Cardiac septum (tissue), 1 donor: Measurements from ENCODE around the gene CLDND2. TPM values are rescaled to one million over a fixed set of nuclear protein-coding genes. Genes with fewer than 3 reads are reported as not detected.

Experiments
- DNase-seq: peaks from one replicate; pipeline ENCODE4 v3.0.0-alpha.2; 2020; ENCODE audit warnings: low spot score
- intact Hi-C: fragments of 100-400 bp; cut with DNase I; formaldehyde crosslinking; loops from one replicate; pipeline ENCODE4 v1.14.0; 2022
- total RNA-seq: library from RNA; stranded (reverse); fragmentation: NEBNext Ultra II Directional; extraction: Animal tissue kit (Norgen Biotek cat#: 25700); gene quantifications from one replicate; pipeline ENCODE4 v1.2.1, GENCODE V29; 2021
- donor health status: DM: no; HTN: no; CAD: no.

CLDND2 gene
- total RNA-seq, 1 donor from 2014 or later, result 1.0 TPM

DNA sequence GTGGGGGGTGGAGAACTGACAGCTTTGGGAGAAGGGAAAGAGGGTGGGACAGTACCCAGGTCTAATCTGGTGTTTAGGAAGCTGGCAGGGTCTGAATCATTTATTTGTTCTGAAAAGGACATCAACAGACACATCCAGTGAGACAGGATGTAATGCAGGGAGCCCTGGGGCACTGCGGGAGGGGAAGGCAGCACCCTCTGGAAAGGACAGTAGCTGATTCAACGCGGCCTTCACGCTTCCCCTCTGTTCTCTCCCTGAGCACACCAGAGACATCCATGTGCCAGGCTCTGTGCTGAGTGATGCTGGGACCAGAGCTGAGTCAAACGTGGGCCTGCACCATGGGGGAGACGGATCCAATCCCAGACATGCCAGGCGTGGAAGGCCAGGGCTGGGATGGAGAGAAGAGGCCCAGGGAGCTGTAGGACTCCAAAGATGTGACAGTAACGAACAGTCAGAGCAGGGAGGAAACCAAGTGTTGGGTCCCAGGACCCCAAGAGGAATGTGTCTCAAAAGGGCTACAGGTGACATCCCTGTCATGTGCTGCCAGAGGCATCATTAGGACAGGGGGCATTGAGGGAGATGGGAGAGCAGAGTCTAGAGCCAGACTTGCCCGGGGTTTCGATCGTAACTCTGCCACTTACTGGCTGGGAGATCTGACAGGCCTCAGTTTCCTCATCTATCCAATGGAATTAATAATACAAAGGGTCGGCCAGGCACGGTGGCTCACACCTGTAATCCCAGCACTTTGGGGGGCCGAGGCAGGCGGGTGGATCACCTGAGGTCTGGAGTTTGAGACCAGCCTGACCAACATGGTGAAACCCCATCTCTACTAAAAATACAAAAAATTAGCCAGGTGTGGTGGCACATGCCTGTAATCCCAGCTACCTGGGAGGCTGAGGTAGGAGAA lies 4.3 kb downstream of the CLDND2 start:
- DNase-seq, result peak; percentile 57
- intact Hi-C loops, result no loop called here

DNA sequence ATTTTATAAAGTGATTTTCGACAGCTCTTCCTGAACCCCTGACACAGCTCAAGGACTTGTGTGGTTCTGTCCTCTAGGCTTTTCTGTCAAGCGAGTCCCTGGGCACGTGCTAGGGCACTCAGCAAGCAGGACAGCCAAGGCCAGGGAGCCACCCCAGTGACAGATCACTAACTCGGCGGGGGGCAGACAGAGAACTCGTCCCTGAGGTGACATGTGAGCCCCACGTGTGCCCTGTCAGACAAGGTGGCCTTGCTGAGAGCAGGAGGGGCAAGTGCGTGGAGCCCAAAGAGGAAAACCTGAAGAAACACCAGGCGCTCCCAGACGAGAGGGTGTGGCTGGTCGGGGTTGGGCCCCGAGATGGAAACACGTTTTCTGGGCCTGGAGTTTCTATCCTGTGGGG lies 7.6 kb downstream of the CLDND2 start:
- DNase-seq, result no peak
- intact Hi-C loops, result no loop called here

DNA sequence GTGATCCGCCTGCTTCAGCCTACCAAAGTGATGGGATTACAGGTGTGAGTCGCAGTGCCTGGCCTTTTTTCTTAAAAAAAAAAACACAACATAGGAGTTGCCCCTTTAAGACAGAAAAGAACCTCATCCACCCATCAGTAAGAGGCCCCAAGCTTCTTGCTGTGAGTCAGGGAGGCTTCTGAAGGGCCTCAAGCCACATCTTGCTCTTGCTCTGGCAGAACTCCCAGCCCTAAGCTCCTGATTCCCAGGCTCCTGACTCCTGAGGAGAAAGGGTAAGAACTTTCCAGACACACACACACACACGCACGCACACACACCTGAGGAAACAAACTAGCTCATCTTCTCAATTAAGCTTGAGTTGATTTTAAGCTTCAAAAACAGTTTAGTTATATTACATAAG lies 9.5 kb downstream of the CLDND2 start:
- DNase-seq, result no peak
- intact Hi-C loops, result no loop called here

- DNase-seq, result no peak
- intact Hi-C loops, result no loop called here
These were observed 10.9 kb downstream of the CLDND2 start for GRCh38 chr19:51357952-51358351.

GRCh38 chr19:51356159-51356801 lies 12.5 kb downstream of the CLDND2 start:
- intact Hi-C loops, result no loop called here

GRCh38 chr19:51354742-51355148 lies 14.1 kb downstream of the CLDND2 start:
- DNase-seq, result no peak
- intact Hi-C loops, result no loop called here

More at GRCh38 chr19:51356159-51356801, 12.5 kb downstream of the CLDND2 start:
- DNase-seq, result no peak

- no peak for DNase-seq
- intact Hi-C loops, result no loop called here
These were observed 14.6 kb downstream of the CLDND2 start for GRCh38 chr19:51354103-51354741.

DNA sequence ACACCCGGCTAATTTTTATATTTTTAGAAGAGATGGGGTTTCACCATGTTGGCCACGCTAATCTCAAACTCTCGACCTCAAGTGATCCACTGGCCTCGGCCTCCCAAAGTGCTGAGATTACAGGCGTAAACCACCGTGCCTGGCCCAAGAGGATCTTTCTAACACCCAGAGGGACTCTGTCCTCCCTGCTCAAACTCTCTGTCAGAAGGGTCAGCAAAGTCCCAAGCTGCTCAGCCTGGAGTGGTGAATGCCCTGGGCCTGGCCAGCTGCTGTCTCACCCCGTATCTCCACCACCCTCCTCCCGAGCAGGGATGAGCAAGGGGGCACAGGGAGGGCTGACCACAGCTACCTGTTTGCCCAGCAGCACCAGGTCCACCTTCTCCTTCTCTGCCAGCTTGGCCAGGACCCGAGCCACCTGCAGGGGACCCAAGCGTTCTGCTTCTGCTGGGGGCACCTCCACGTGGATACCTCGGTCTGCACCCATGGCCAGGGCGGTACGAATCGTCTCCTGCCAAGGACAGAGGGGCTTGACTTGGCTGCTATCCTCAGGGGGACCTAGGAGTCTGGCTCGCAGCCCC lies 15.9 kb downstream of the CLDND2 start:
- intact Hi-C loops, result no loop called here
- no peak for DNase-seq

DNA sequence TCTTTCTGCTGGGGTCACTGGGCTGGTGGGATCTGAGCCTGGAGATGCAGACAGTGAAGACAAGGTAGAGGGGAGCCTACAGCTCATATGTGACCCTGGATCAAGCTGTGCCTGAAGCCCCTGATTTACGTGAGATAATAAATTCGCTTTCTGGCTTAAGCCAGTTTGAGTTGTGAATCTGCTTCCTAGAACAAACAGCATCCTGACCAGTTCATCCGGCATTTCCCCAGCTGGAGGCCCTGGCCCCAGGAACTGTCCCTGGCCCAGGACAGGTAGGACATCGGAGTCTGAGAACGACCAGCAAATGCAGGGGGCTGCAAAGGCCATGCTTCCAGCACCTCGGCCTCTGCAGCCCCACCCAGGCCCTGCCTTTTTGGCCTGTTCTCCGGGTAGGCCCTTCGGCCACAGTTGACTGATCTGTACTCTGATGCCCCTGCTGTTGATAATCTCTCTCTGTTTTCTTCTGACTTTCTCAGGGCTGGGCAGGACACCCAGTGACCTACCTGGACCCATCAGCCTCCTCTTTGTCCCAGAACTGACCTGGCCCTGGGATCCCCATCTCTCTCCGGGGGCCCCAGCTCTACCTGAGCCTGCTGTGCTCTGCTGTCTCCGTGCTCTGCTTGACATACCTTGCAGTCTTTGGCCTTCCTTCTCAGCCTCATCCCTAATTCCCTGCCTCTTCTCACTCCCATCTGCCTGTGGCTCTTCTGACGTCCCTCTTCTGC lies 17.4 kb downstream of the CLDND2 start:
- intact Hi-C loops, result no loop called here
- DNase-seq, result no peak

- intact Hi-C loops, result loop anchor here (10.0 kb wide), 1 partner anchor 47 kb away; the partner anchor contains the start of gene C19orf84
- DNase-seq, result no peak
These were observed 21.4 kb downstream of the CLDND2 start for GRCh38 chr19:51347209-51347928.

GRCh38 chr19:51346742-51347141 lies 22.1 kb downstream of the CLDND2 start:
- no peak for DNase-seq
- intact Hi-C loops, result loop anchor here (10.0 kb wide), 1 partner anchor 48 kb away; the partner anchor contains the start of gene C19orf84

DNA sequence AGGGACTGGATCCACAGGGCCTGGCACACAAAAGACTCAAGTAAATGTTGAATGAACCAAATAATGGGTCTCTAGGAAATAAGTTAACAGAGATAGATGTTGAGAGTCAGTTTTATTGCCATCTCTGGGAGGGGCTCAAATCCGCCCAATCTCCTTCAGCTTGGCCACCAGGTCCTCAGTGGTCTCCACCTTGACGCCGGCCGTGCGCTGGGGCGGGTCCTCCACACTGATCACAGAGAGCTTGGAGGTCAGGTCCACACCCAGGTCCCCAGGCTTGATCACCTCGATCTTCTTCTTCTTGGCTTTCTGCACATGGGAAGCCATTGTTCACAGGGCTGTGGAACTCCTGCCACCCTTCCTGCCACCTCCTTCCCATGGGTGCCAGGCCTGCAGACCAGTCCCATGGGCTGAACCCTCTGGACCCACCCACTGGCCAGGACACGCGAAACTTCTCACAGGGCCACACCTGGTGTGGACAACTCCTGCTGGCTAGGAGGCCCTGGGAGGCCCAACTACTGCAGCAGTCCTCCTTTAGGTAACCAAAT lies 23.7 kb downstream of the CLDND2 start:
- no peak for DNase-seq
- intact Hi-C loops, result loop anchor here (10.0 kb wide), 1 partner anchor 50 kb away; the partner anchor contains the start of gene C19orf84

DNA sequence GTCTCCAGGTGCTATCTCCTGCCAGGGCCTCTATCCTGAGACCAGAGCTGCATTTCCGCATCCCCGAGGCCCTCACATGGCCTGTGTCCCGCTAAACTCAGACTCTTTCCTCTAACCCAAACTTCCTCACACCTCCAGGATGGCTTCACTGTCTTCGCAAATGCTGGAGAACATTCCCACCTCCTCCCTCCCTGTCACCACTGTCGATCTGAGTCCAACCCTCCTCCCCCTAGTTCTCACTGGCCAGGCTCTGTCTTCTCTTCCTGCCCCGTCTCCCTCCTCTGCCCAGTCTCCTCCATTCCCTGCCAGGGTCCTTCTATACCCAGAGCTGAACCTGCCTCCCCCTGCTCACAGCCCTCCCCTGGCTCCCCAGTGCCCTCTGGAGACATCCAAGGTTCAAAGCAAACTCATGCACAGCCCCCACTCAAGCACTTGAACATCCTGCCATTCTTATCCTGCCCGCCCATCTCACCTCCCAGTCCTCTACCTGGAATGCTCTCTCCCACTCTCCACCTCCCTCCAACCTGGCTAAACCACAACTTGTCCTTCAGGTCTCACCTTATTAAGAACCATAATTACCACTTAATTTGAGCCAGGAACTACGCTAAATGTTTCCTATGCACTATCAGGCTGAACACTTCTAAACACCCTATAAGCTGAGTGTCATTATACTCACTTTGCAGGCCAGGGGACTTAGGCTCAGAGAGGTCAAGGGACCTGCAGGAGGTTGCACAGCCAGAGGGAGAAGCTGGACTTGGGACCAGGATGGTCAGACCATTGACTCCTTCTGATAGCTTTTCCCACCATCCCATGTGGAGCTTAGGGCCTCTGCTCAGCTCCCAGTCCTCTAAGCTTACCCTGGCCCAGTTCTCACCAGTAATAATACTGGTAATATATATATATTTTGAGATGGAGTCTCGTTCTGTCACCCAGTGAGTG lies 25.9 kb downstream of the CLDND2 start:
- intact Hi-C loops, result loop anchor here (10.0 kb wide), 1 partner anchor 52 kb away; the partner anchor contains the start of gene C19orf84
- no peak for DNase-seq

- DNase-seq, result no peak
- intact Hi-C loops, result loop anchor here (2.0 to 10.0 kb wide), 2 partner anchors 25 to 53 kb away; partner anchors contain the start of genes C19orf84 and ETFB
These were observed 26.7 kb downstream of the CLDND2 start, which contains the start of gene VSIG10L for GRCh38 chr19:51341976-51342580. TSS of gene VSIG10L (minus strand) at chr19:51342139. CDS start at chr19:51342124, 15 bp downstream.

- no peak for DNase-seq
- intact Hi-C loops, result loop anchor here (2.0 to 10.0 kb wide), 2 partner anchors 26 to 54 kb away; partner anchors contain the start of genes C19orf84 and ETFB
These were observed 27.7 kb downstream of the CLDND2 start for GRCh38 chr19:51341066-51341465.
